Large intestine (tissue), 3 donors: Measurements from ENCODE around the gene NIN. TPM values are rescaled to one million over a fixed set of nuclear protein-coding genes. Genes with fewer than 3 reads are reported as not detected.

Source experiments
- DNase-seq, 2 donors: peaks; one replicate each; pipeline versions ENCODE4 v3.0.0 to v3.0.0-alpha.2; 2013
- H3K27ac ChIP-seq: one replicate; pipeline ENCODE4 v1.5.1; 2013; ENCODE audit warnings: low read length
- H3K27me3 ChIP-seq: 2 replicates; pipeline ENCODE4 v1.6.1; 2013; ENCODE audit warnings: low read length; ENCODE audit not compliant: control insufficient read depth, insufficient read depth
- H3K36me3 ChIP-seq: 2 replicates; pipeline ENCODE4 v1.6.1; 2013; ENCODE audit warnings: low read length; ENCODE audit not compliant: control insufficient read depth, insufficient read depth
- H3K4me1 ChIP-seq: one replicate; pipeline ENCODE4 v1.6.1; 2013; ENCODE audit warnings: low read length; ENCODE audit not compliant: control insufficient read depth, insufficient read depth
- H3K4me3 ChIP-seq: one replicate; pipeline ENCODE4 v1.5.1; 2013; ENCODE audit warnings: low read length
- H3K9me3 ChIP-seq: one replicate; pipeline ENCODE4 v1.6.1; 2013; ENCODE audit warnings: mild to moderate bottlenecking, low read depth, low read length, moderate library complexity; ENCODE audit not compliant: control insufficient read depth
- whole genome bisulfite sequencing: methylation state at CpG from one replicate; pipeline ENCODE4 v1.1.5; 2013; ENCODE audit warnings: low lambda C conversion rate; ENCODE audit not compliant: insufficient coverage; 5-methylcytosine and 5-hydroxymethylcytosine counted together
- polyA plus RNA-seq: library from polyadenylated mRNA; unstranded; fragments of 120-200 nt; gene quantifications from one replicate; pipeline ENCODE4 v1.2.1, GENCODE V29; 2013

The NIN gene
- polyA plus RNA-seq, 1 donor, result 8.2 TPM

GRCh38 chr14:50839048-50839447, 8.1 kb upstream of the NIN start:
- H3K27me3 ChIP-seq, result peaks cover 60% of the 10 kb centered on the region
- no peaks in the 10 kb centered on the region for H3K36me3 ChIP-seq
- no peak overlapping the region for H3K27ac ChIP-seq
- no peaks in the 10 kb centered on the region for H3K9me3 ChIP-seq
- no peaks in the 10 kb centered on the region for H3K4me1 ChIP-seq
- WGBS, result no CpG with 5 or more reads among the region's 1 CpG
- DNase-seq, result no peak
- H3K4me3 ChIP-seq, result no peak overlapping the region

DNA sequence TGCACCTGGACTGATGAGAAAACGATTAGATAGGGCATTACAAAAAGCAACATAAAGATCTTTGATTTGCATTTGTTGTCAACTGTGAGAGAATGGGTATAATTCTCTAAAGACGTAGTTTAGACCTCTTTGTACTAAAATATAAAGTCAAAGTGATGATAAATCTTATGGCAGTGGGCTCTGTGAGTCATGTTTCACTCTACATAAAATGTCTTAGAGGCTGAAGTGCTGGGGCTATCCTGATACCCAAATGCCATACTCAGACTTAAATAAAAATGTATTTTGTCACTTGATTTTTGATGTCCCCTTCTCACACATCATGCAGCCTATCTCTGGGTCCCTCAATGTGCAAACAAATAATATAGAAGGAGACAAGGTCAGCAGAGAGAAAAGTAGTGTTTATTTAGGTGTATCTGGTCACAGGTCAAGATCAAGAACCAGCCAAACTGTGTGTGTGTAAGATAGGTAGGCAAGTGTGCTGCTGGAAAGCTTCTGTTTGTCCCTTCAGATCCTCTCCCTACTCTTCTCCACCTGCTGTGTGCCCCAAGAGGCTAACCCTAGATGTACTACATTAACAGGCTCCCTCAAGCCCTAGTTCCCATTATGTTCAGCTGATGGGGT, 7.0 kb upstream of the NIN start:
- H3K4me3 ChIP-seq, result no peak overlapping the region
- no peak overlapping the region for H3K27ac ChIP-seq
- DNase-seq, result no peak
- peaks cover 68% of the 10 kb centered on the region for H3K27me3 ChIP-seq
- H3K9me3 ChIP-seq, result no peaks in the 10 kb centered on the region
- WGBS, result 86% methylated on average over 1 of the region's 2 CpGs
- no peaks in the 10 kb centered on the region for H3K4me1 ChIP-seq
- H3K36me3 ChIP-seq, result no peaks in the 10 kb centered on the region

GRCh38 chr14:50837271-50837670, 6.3 kb upstream of the NIN start:
- no peak for DNase-seq
- Histone ChIP-seq H3K27me3 (peaks cover 75% of the 10 kb centered on the region), H3K36me3 (no peaks in the 10 kb centered on the region), H3K27ac (no peak overlapping the region), H3K4me1 (no peaks in the 10 kb centered on the region), H3K9me3 (no peaks in the 10 kb centered on the region), H3K4me3 (no peak overlapping the region)
- no CpG with 5 or more reads among the region's 10 CpGs for WGBS

DNA sequence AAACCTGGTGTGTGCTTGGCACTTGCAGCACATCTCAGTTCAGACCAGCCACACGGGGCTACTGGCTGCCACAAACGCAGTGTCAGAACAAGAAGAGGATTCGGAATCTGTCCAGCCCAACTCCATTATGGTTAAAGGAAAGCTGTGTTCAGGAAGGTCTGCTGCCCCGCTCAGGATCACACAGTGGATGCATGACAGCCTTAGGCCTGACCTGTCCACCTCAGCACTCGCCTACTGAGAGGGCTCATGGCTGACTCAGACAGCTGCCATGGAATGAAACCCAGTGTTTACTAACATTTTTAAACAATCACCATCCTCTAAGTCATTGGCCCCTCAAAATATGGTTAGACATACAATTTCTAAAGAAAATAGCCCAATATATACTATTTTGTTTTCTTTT, 5.6 kb upstream of the NIN start:
- peaks cover 81% of the 10 kb centered on the region for H3K27me3 ChIP-seq
- peaks cover under 1% of the 10 kb centered on the region for H3K9me3 ChIP-seq
- H3K36me3 ChIP-seq, result no peaks in the 10 kb centered on the region
- DNase-seq, result no peak
- H3K4me1 ChIP-seq, result peaks cover 3% of the 10 kb centered on the region
- 60% methylated on average over 1 of the region's 5 CpGs for WGBS
- no peak overlapping the region for H3K27ac ChIP-seq
- no peak overlapping the region for H3K4me3 ChIP-seq

- no peak for DNase-seq
- peaks cover 5% of the 10 kb centered on the region for H3K4me1 ChIP-seq
Measured at GRCh38 chr14:50835280-50835679, 4.3 kb upstream of the NIN start.

GRCh38 chr14:50834802-50835276, 3.9 kb upstream of the NIN start:
- H3K4me3 ChIP-seq, result no peak overlapping the region
- peaks cover 8% of the 10 kb centered on the region for H3K9me3 ChIP-seq
- H3K36me3 ChIP-seq, result no peaks in the 10 kb centered on the region
- WGBS, result no CpG with 5 or more reads among the region's 5 CpGs
- H3K27ac ChIP-seq, result no peak overlapping the region
- peaks cover 80% of the 10 kb centered on the region for H3K27me3 ChIP-seq
- peaks cover 6% of the 10 kb centered on the region for H3K4me1 ChIP-seq
- no peak for DNase-seq

More at GRCh38 chr14:50835280-50835679, 4.3 kb upstream of the NIN start:
- Histone ChIP-seq H3K27me3 (peaks cover 79% of the 10 kb centered on the region), H3K36me3 (no peaks in the 10 kb centered on the region), H3K27ac (no peak overlapping the region), H3K9me3 (peaks cover 6% of the 10 kb centered on the region), H3K4me3 (no peak overlapping the region)
- WGBS, result no CpG with 5 or more reads among the region's 2 CpGs

DNA sequence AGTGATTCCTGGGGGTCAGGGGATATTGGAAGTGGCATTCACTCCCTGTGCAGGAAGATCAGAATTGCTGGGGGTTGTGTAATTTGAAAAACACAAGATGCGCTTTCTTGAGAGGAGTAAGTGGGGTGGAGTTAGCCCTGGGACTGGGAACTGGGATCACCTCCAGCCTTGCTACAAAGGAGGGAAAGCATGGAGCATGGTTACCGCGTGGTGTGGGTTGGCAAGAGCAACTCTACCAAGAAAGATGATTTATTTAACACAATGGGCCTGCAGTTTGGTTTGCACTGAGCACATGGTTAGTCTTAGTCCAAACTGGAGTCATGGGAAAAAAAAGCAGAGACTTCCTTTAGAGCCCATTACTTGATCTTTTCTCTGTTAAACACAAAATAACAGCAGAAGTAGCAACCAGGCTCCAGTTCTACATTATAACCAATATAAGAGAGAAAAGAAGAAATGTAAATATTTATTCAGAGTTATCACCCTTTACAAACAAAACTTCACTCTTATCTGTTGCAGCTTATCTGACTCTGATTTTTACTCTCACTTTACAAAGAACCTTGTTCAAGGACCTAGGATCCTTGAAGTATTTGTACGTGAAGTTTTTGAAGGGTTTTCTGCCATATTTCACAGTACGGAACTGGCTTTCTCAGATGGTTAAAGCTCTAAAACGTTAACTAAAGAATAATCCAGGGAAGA, 2.1 kb upstream of the NIN start:
- WGBS, result 15% methylated on average over 2 of the region's 6 CpGs
- no peak overlapping the region for H3K27ac ChIP-seq
- H3K36me3 ChIP-seq, result no peaks in the 10 kb centered on the region
- H3K9me3 ChIP-seq, result peaks cover 8% of the 10 kb centered on the region
- DNase-seq, result no peak
- peaks cover 8% of the 10 kb centered on the region for H3K4me1 ChIP-seq
- no peak overlapping the region for H3K4me3 ChIP-seq
- H3K27me3 ChIP-seq, result peaks cover 84% of the 10 kb centered on the region

DNA sequence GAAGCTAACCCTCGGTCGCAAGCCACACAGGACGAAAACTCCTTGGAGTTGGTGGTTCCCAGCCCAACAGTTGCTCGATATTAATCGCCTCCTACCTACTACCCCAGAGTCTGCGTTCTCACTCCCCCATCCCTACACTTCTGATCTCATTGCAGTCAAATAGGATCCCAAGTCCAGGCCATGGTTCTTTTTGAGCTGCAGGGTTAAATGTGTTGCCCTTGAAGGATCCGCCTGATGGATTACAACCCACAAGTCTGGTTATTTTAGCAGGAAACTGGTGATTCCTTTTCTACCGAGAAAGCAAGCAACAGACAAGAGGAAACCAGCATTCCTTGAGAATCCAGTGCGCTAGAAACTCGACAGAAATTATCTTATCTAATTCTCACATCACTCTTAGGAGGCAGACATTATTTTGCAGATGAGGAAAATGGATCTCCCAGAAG, 785 bp upstream of the NIN start:
- DNase-seq, result peak; percentile 6 to 21
- Histone ChIP-seq H3K36me3 (no peaks in the 10 kb centered on the region), H3K27me3 (peaks cover 84% of the 10 kb centered on the region), H3K4me1 (peaks cover 8% of the 10 kb centered on the region), H3K9me3 (peaks cover 8% of the 10 kb centered on the region), H3K4me3 (peak overlapping the region; percentile 72), H3K27ac (no peak overlapping the region)
- 10% methylated on average over 2 of the region's 10 CpGs for WGBS

DNA sequence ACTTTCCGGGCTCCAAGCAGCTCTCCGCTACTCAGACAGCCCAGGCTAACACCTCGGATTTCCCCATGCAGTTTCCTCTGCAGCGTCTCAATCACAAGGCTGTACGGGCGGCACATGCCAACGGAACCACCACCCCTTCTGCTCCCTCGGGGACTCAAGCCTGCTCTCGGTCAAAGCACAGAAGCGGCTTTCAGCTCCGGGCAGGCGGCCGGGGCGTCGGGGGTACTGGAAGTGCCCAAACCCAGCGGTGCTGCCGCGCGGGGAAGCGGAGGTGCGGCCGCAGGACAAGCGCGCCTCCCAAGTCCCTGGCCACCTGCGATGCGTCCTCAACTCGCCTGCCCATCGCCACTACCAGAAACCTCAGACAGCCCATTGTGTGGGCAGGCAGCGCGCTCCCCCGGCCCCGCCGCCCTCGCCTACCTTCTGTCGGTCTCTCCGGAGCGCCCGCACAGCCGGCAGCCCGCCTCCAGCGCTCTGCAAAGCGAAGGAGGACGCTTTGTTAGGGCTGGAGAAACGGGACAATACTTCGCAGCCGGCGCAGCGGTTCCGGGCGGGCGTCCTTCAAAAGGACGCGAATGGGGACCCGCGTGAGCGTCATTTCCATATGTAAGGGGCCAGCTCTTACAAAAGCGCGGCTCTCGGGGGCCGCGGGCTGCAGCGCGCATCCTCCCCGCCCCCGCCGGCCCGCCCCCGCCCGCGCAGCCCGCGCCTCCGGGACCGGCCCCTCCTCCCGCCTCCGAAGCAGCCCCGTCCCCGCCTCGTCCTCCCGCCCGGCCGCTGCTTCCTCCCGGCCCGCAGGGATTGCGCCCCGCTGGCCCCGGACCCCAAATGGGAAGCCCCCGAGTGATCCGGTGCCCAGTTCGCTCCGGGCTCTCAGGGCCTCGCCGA, 674 bp downstream of the NIN start:
- WGBS, result no CpG with 5 or more reads among the region's 93 CpGs
- Histone ChIP-seq H3K36me3 (no peaks in the 10 kb centered on the region), H3K4me1 (peaks cover 8% of the 10 kb centered on the region), H3K9me3 (peaks cover 8% of the 10 kb centered on the region), H3K27ac (peak overlapping the region; percentile 42), H3K4me3 (peak overlapping the region; percentile 59), H3K27me3 (peaks cover 84% of the 10 kb centered on the region)
- peak; percentile 8 to 48 for DNase-seq

GRCh38 chr14:50829489-50830043, 1.4 kb downstream of the NIN start:
- H3K9me3 ChIP-seq, result peaks cover 8% of the 10 kb centered on the region
- H3K4me1 ChIP-seq, result peaks cover 8% of the 10 kb centered on the region
- no peak for DNase-seq
- H3K27ac ChIP-seq, result no peak overlapping the region
- H3K4me3 ChIP-seq, result peak overlapping the region; percentile 59
- H3K36me3 ChIP-seq, result no peaks in the 10 kb centered on the region
- H3K27me3 ChIP-seq, result peaks cover 83% of the 10 kb centered on the region
- WGBS, result 4% methylated on average over 4 of the region's 14 CpGs
